CD4-positive, alpha-beta memory T cell (primary cell): ENCODE data around the gene FANCL. TPM values are rescaled to one million over a fixed set of nuclear protein-coding genes. Genes with fewer than 3 reads are reported as not detected.
A peak's percentile ranks its signal among the peaks of the same experiment; 100 is the strongest.
"Not testable (repeated sequence)": the region's sequence is repeated elsewhere in the genome, so short reads cannot be mapped to it uniquely, and the experiment has no call there.

Experiments
- CTCF ChIA-PET: fragments of 350-600 bp; sonication (Branson Sonifier 250); formaldehyde crosslinking; loops from one replicate; lab custom pipeline; 2021; ENCODE audit warnings: inconsistent platforms; ENCODE audit not compliant: partially characterized antibody; lab: Charles Lee
- POLR2A ChIA-PET: fragments of 350-600 bp; sonication (Branson Sonifier 250); formaldehyde crosslinking; loops from one replicate; lab custom pipeline; 2021; ENCODE audit not compliant: partially characterized antibody; lab: Charles Lee
- DNase-seq, 5 donors: peaks; one replicate each; pipeline versions ENCODE4 v3.0.0 to v3.0.0-alpha.2; 2020 to 2022; ENCODE audit warnings: mixed read lengths in 1 of 5
- H3K27ac ChIP-seq: one replicate; pipeline ENCODE4 v1.7.0; 2013; ENCODE audit warnings: low read depth, low read length
- H3K27me3 ChIP-seq: 2 replicates; pipeline ENCODE4 v1.7.0; 2013; ENCODE audit warnings: mild to moderate bottlenecking, low read length, moderate library complexity; ENCODE audit not compliant: insufficient read depth
- H3K36me3 ChIP-seq: 2 replicates; pipeline ENCODE4 v1.7.0; 2013; ENCODE audit warnings: mild to moderate bottlenecking, low read length, moderate library complexity; ENCODE audit not compliant: insufficient read depth
- H3K4me1 ChIP-seq: 2 replicates; pipeline ENCODE4 v1.7.0; 2013; ENCODE audit warnings: mild to moderate bottlenecking, low read length, moderate library complexity; ENCODE audit not compliant: insufficient read depth
- H3K4me3 ChIP-seq, 2 donors: one replicate each; pipeline ENCODE4 v1.7.0; 2013; ENCODE audit warnings: low read length in 2 of 2, mild to moderate bottlenecking in 1 of 2
- H3K9me3 ChIP-seq, 2 donors: one replicate each; pipeline ENCODE4 v1.7.0; 2013; ENCODE audit warnings: low read length in 2 of 2, control low read depth in 1 of 2; ENCODE audit not compliant: control insufficient read depth in 1 of 2
- H3K27ac Mint-ChIP-seq, 7 donors: one replicate each; pipeline ENCODE4 v1.8.0; 2020 to 2021; ENCODE audit warnings: mixed read lengths in 7 of 7, mild to moderate bottlenecking in 6 of 7, inconsistent platforms in 3 of 7, moderate library complexity in 3 of 7
- H3K27me3 Mint-ChIP-seq, 2 donors: one replicate each; pipeline ENCODE4 v1.8.0; 2020 to 2021; ENCODE audit warnings: mixed read lengths in 2 of 2
- H3K36me3 Mint-ChIP-seq, 2 donors: one replicate each; pipeline ENCODE4 v1.8.0; 2020 to 2021; ENCODE audit warnings: mixed read lengths in 2 of 2, inconsistent platforms in 1 of 2, mild to moderate bottlenecking in 1 of 2
- H3K4me1 Mint-ChIP-seq, 4 donors: one replicate each; pipeline ENCODE4 v1.8.0; 2020 to 2021; ENCODE audit warnings: mixed read lengths in 4 of 4, mild to moderate bottlenecking in 1 of 4
- H3K4me3 Mint-ChIP-seq, 8 donors: one replicate each; pipeline ENCODE4 v1.8.0; 2020 to 2021; ENCODE audit warnings: mixed read lengths in 8 of 8, mild to moderate bottlenecking in 7 of 8, moderate library complexity in 6 of 8, inconsistent platforms in 3 of 8
- H3K9me3 Mint-ChIP-seq, 8 donors: one replicate each; pipeline ENCODE4 v1.8.0; 2020 to 2021; ENCODE audit warnings: mixed read lengths in 8 of 8, mild to moderate bottlenecking in 5 of 8, inconsistent platforms in 3 of 8, moderate library complexity in 1 of 8
- intact Hi-C: fragments of 100-400 bp; cut with micrococcal nuclease; formaldehyde crosslinking; loops from one replicate; pipeline ENCODE4 v1.15.1; 2023
- polyA plus RNA-seq, 2 donors: library from polyadenylated mRNA; unstranded; fragments of 300-500 nt; fragmentation: Illumina TruSeq; gene quantifications; one replicate each; pipeline ENCODE4 v1.2.3, GENCODE V29; 2021
- total RNA-seq, 2 experiments: library from RNA; stranded (reverse); gene quantifications; one replicate each; pipeline ENCODE4 v1.2.3, GENCODE V29; 2021

FANCL gene
- total and polyA plus RNA-seq, 4 experiments from 2014 or later, result 1.6 to 10.1 (median 9.3) TPM

GRCh38 chr2:58187022-58187421, 54.1 kb downstream of the FANCL start:
- H3K27ac ChIP-seq, H3K4me3 ChIP-seq, DNase-seq, H3K9me3 ChIP-seq, CTCF ChIA-PET, H3K4me1 Mint-ChIP-seq, H3K4me3 Mint-ChIP-seq, H3K9me3 Mint-ChIP-seq, H3K4me1 ChIP-seq, POLR2A ChIA-PET, H3K36me3 ChIP-seq, intact Hi-C loops, H3K27me3 ChIP-seq, H3K27me3 Mint-ChIP-seq, H3K27ac Mint-ChIP-seq: not testable (repeated sequence)
- peaks cover 1 to 24% of the 10 kb centered on the region in 2 donors for H3K36me3 Mint-ChIP-seq

- H3K27me3 Mint-ChIP-seq, result no peaks in the 10 kb centered on the region
- CTCF ChIA-PET, result no interaction called here
- H3K4me3 ChIP-seq, result no peak overlapping the region
- peaks cover 1 to 26% of the 10 kb centered on the region in 2 donors for H3K36me3 Mint-ChIP-seq
- H3K36me3 ChIP-seq, result no peaks in the 10 kb centered on the region
- no peaks in the 10 kb centered on the region for H3K9me3 ChIP-seq
- H3K27ac Mint-ChIP-seq, result no peak overlapping the region
- intact Hi-C loops, result no loop called here
- H3K9me3 Mint-ChIP-seq, result no peaks in the 10 kb centered on the region
- no peak overlapping the region for H3K4me3 Mint-ChIP-seq
- no peaks in the 10 kb centered on the region for H3K4me1 Mint-ChIP-seq
- POLR2A ChIA-PET, result no interaction called here
- no peak for DNase-seq
- H3K27ac ChIP-seq, result no peak overlapping the region
- H3K4me1 ChIP-seq, result no peaks in the 10 kb centered on the region
- no peaks in the 10 kb centered on the region for H3K27me3 ChIP-seq
Measured at GRCh38 chr2:58186501-58186900, 54.6 kb downstream of the FANCL start.

GRCh38 chr2:58182527-58182926, 58.6 kb downstream of the FANCL start:
- Histone ChIP-seq H3K27ac (no peak overlapping the region), H3K4me3 (no peak overlapping the region), H3K9me3 (no peaks in the 10 kb centered on the region), H3K36me3 (no peaks in the 10 kb centered on the region), H3K27me3 (no peaks in the 10 kb centered on the region), H3K4me1 (no peaks in the 10 kb centered on the region)
- H3K9me3 Mint-ChIP-seq, result peaks cover 0 to 9% (median 3%) of the 10 kb centered on the region in 8 donors
- intact Hi-C loops, result no loop called here
- CTCF ChIA-PET, result no interaction called here
- H3K4me3 Mint-ChIP-seq, result no peak overlapping the region
- H3K4me1 Mint-ChIP-seq, result no peaks in the 10 kb centered on the region
- H3K27ac Mint-ChIP-seq, result peak overlapping the region in 1 of 7 donors; percentile 9
- POLR2A ChIA-PET, result no interaction called here
- H3K36me3 Mint-ChIP-seq, result peaks cover 8 to 31% of the 10 kb centered on the region in 2 donors
- no peaks in the 10 kb centered on the region for H3K27me3 Mint-ChIP-seq
- DNase-seq, result no peak

GRCh38 chr2:58180635-58181034, 60.5 kb downstream of the FANCL start:
- Mint-ChIP-seq H3K27ac (no peak overlapping the region), H3K36me3 (peaks cover 8 to 18% of the 10 kb centered on the region in 2 donors), H3K4me3 (no peak overlapping the region), H3K9me3 (peaks cover 0 to 12% (median 4%) of the 10 kb centered on the region in 8 donors), H3K27me3 (no peaks in the 10 kb centered on the region), H3K4me1 (no peaks in the 10 kb centered on the region)
- POLR2A ChIA-PET, result no interaction called here
- H3K36me3 ChIP-seq, result no peaks in the 10 kb centered on the region
- intact Hi-C loops, result no loop called here
- no peaks in the 10 kb centered on the region for H3K27me3 ChIP-seq
- no peak overlapping the region for H3K27ac ChIP-seq
- H3K4me1 ChIP-seq, result no peaks in the 10 kb centered on the region
- no peak for DNase-seq
- CTCF ChIA-PET, result no interaction called here
- no peaks in the 10 kb centered on the region for H3K9me3 ChIP-seq
- no peak overlapping the region for H3K4me3 ChIP-seq

GRCh38 chr2:58180175-58180574, 61.0 kb downstream of the FANCL start:
- H3K4me3 ChIP-seq, intact Hi-C loops, H3K4me3 Mint-ChIP-seq, H3K4me1 Mint-ChIP-seq, CTCF ChIA-PET, H3K27ac Mint-ChIP-seq, H3K27ac ChIP-seq, POLR2A ChIA-PET, H3K9me3 ChIP-seq, H3K27me3 Mint-ChIP-seq, H3K4me1 ChIP-seq, DNase-seq, H3K27me3 ChIP-seq, H3K36me3 ChIP-seq: not testable (repeated sequence)
- Mint-ChIP-seq H3K9me3 (peaks cover 0 to 12% (median 4%) of the 10 kb centered on the region in 8 donors), H3K36me3 (peaks cover 7 to 18% of the 10 kb centered on the region in 2 donors)

GRCh38 chr2:58177187-58177586, 63.9 kb downstream of the FANCL start:
- H3K27me3 Mint-ChIP-seq, H3K4me1 Mint-ChIP-seq, H3K27me3 ChIP-seq, H3K36me3 ChIP-seq, H3K9me3 ChIP-seq, H3K27ac ChIP-seq, POLR2A ChIA-PET, H3K4me3 Mint-ChIP-seq, DNase-seq, H3K4me1 ChIP-seq, intact Hi-C loops, H3K27ac Mint-ChIP-seq, H3K4me3 ChIP-seq, CTCF ChIA-PET: not testable (repeated sequence)
- H3K36me3 Mint-ChIP-seq, result peaks cover 19 to 39% of the 10 kb centered on the region in 2 donors
- H3K9me3 Mint-ChIP-seq, result peaks cover 0 to 25% (median 11%) of the 10 kb centered on the region in 8 donors

- H3K27ac Mint-ChIP-seq, H3K27me3 ChIP-seq, H3K36me3 ChIP-seq, intact Hi-C loops, H3K4me3 ChIP-seq, H3K27me3 Mint-ChIP-seq, H3K9me3 ChIP-seq, H3K27ac ChIP-seq, CTCF ChIA-PET, H3K4me3 Mint-ChIP-seq, H3K4me1 Mint-ChIP-seq, POLR2A ChIA-PET, H3K4me1 ChIP-seq: not testable (repeated sequence)
- H3K36me3 Mint-ChIP-seq, result peaks cover 27 to 42% of the 10 kb centered on the region in 2 donors
- peaks cover 4 to 43% (median 26%) of the 10 kb centered on the region in 8 donors for H3K9me3 Mint-ChIP-seq
- peak in 1 of 5 donors; percentile 29 for DNase-seq
Measured at GRCh38 chr2:58171831-58172230, 69.3 kb downstream of the FANCL start.
